Keratinocyte (primary cell): ENCODE results near the gene NINJ1. TPM values are rescaled to one million over a fixed set of nuclear protein-coding genes. Genes with fewer than 3 reads are reported as not detected.
"Not testable (repeated sequence)": the region's sequence is repeated elsewhere in the genome, so short reads cannot be mapped to it uniquely, and the experiment has no call there.

Source experiments
- DNase-seq: peaks from one replicate; pipeline ENCODE4 v3.0.0-alpha.2; 2011; ENCODE audit warnings: low read depth, missing footprints, low spot score
- FAIRE-seq: peaks from 2 replicates; lab custom pipeline; 2011; peaks lifted over from hg19 to GRCh38; lab: Jason Lieb, UNC
- H2AFZ ChIP-seq: 2 replicates; pipeline ENCODE4 v1.6.0; 2012; ENCODE audit warnings: low read length, control low read depth, inconsistent platforms; ENCODE audit not compliant: control insufficient read depth
- H3K27ac ChIP-seq: 2 replicates; pipeline ENCODE4 v1.5.1; 2011; ENCODE audit warnings: low read length; ENCODE audit not compliant: control insufficient read depth, insufficient read depth
- H3K27me3 ChIP-seq: 3 replicates; pipeline ENCODE4 v1.6.0; 2011; ENCODE audit warnings: low read length; ENCODE audit not compliant: control insufficient read depth, insufficient read depth; ENCODE audit errors: extremely low read depth
- H3K36me3 ChIP-seq, 2 experiments: 2 replicates in 1 of 2; 3 replicates in 1 of 2; pipeline ENCODE4 v1.5.1; 2011; ENCODE audit warnings: low read length in 2 of 2, mild to moderate bottlenecking in 1 of 2; ENCODE audit not compliant: control insufficient read depth in 2 of 2, insufficient read depth in 2 of 2; ENCODE audit errors: extremely low read depth in 1 of 2
- H3K4me1 ChIP-seq: 3 replicates; pipeline ENCODE4 v1.5.1; 2011; ENCODE audit warnings: low read length; ENCODE audit not compliant: control insufficient read depth, insufficient read depth; ENCODE audit errors: extremely low read depth
- H3K4me2 ChIP-seq: 3 replicates; pipeline ENCODE4 v1.6.0; 2011; ENCODE audit warnings: low read depth, low read length; ENCODE audit not compliant: control insufficient read depth, insufficient read depth; ENCODE audit errors: extremely low read depth
- H3K4me3 ChIP-seq, 3 experiments: fragments of 200-600 bp in 1 of 3; sonication (generic) in 1 of 3; 2 replicates in 2 of 3; 3 replicates in 1 of 3; pipeline ENCODE4 v1.5.1; 2011 to 2016; ENCODE audit warnings: low read length in 3 of 3, mild to moderate bottlenecking in 3 of 3, control low read depth in 2 of 3, inconsistent platforms in 1 of 3, low read depth in 1 of 3, mixed read lengths in 1 of 3, mixed run types in 1 of 3, moderate library complexity in 1 of 3; ENCODE audit not compliant: control insufficient read depth in 2 of 3, insufficient read depth in 2 of 3; ENCODE audit errors: extremely low read depth in 1 of 3
- H3K79me2 ChIP-seq: 2 replicates; pipeline ENCODE4 v1.6.0; 2012; ENCODE audit warnings: low read length; ENCODE audit not compliant: control insufficient read depth, insufficient read depth
- H3K9ac ChIP-seq: 3 replicates; pipeline ENCODE4 v1.6.0; 2011; ENCODE audit warnings: low read length; ENCODE audit not compliant: control insufficient read depth, insufficient read depth; ENCODE audit errors: extremely low read depth
- H3K9me1 ChIP-seq: 3 replicates; pipeline ENCODE4 v1.6.0; 2011; ENCODE audit warnings: low read length; ENCODE audit not compliant: control insufficient read depth, insufficient read depth; ENCODE audit errors: extremely low read depth
- H3K9me3 ChIP-seq: 2 replicates; pipeline ENCODE4 v1.5.1; 2012; ENCODE audit warnings: low read depth, low read length; ENCODE audit not compliant: control insufficient read depth
- H4K20me1 ChIP-seq: 3 replicates; pipeline ENCODE4 v1.6.0; 2011; ENCODE audit warnings: low read length; ENCODE audit not compliant: control insufficient read depth, insufficient read depth; ENCODE audit errors: extremely low read depth
- EZH2 ChIP-seq: IDR thresholded peaks from one replicate; pipeline ENCODE4 v1.6.1; 2012; ENCODE audit warnings: inconsistent platforms, mild to moderate bottlenecking, low read length, moderate library complexity
- dilution Hi-C: fragments of 300-500 bp; cut with MboI; formaldehyde crosslinking; loops from one replicate; pipeline ENCODE4 v1.7.0; 2020; ENCODE audit warnings: low sequenced_read_pairs; ENCODE audit not compliant: extremely low pct_ligation_motif_present
- polyA plus RNA-seq, 5 experiments: library from polyadenylated mRNA; depleted of rRNA in 3 of 5; stranded (reverse) in 3 of 5; stranded (forward) in 1 of 5; unstranded in 1 of 5; fragments of >200 nt; gene quantifications; 1 replicate in 1 of 5; 2 replicates in 3 of 5; 3 replicates in 1 of 5; pipeline versions ENCODE4 v1.2.1 to v1.2.3, GENCODE V29; 2011 to 2012; ENCODE audit warnings: missing spikeins in 2 of 5, low read depth in 1 of 5, low replicate concordance in 1 of 5
- TF ChIP-seq, protein P1 (sequence below), 3 experiments: IDR thresholded peaks in 1 of 3; conservative IDR thresholded peaks in 1 of 3; optimal IDR thresholded peaks in 1 of 3; 2 replicates in 2 of 3; 3 replicates in 1 of 3; pipeline versions ENCODE3 to v1.5.1; 2011; ENCODE audit warnings: low read length in 3 of 3, mild to moderate bottlenecking in 3 of 3, moderate library complexity in 2 of 3, control low read depth in 1 of 3, inconsistent platforms in 1 of 3; ENCODE audit not compliant: insufficient read depth in 2 of 3; ENCODE audit errors: extremely low read depth in 1 of 3

Gene NINJ1
- polyA plus RNA-seq, 1 donor (not counting 4 experiments of a cell fraction or from before 2014, with no cell fraction given): 7.4 TPM

DNA sequence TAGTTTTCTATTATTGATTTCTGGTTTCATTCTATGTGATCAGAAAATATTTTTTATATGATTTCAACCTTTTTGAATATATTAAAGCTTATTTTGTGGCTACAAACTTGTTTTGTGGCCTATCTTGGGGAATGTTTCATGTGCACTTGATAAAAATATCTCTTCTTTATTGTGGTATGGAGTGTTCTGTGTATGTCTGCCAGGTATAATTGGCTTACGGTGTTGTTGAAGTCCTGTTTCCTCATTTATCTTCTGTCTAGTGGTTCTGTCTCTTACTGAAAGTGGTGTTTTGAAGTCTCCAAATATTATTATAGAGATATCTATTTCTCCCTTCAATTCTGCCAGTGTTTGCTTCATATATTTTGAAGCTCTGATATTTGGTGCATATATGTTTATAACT is 28.4 kb downstream of the NINJ1 start:
- H2AFZ ChIP-seq: no peak overlapping the region
- H3K4me3 ChIP-seq: no peak overlapping the region
- no peak overlapping the region for H3K27ac ChIP-seq
- no peak for FAIRE-seq
- no peaks in the 10 kb centered on the region for H3K9me3 ChIP-seq
- no peak overlapping the region for H3K4me2 ChIP-seq
- peaks cover 32% of the 10 kb centered on the region for H3K79me2 ChIP-seq
- no peaks in the 10 kb centered on the region for H3K9me1 ChIP-seq
- no peaks in the 10 kb centered on the region for H3K27me3 ChIP-seq
- H4K20me1 ChIP-seq: no peaks in the 10 kb centered on the region
- H3K36me3 ChIP-seq: peaks cover 12 to 13% of the 10 kb centered on the region in 2 experiments
- no peak for DNase-seq
- no peak for TF ChIP-seq EZH2
- TF ChIP-seq, protein P1, sequence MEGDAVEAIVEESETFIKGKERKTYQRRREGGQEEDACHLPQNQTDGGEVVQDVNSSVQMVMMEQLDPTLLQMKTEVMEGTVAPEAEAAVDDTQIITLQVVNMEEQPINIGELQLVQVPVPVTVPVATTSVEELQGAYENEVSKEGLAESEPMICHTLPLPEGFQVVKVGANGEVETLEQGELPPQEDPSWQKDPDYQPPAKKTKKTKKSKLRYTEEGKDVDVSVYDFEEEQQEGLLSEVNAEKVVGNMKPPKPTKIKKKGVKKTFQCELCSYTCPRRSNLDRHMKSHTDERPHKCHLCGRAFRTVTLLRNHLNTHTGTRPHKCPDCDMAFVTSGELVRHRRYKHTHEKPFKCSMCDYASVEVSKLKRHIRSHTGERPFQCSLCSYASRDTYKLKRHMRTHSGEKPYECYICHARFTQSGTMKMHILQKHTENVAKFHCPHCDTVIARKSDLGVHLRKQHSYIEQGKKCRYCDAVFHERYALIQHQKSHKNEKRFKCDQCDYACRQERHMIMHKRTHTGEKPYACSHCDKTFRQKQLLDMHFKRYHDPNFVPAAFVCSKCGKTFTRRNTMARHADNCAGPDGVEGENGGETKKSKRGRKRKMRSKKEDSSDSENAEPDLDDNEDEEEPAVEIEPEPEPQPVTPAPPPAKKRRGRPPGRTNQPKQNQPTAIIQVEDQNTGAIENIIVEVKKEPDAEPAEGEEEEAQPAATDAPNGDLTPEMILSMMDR (optimal IDR thresholded peaks at IDR 0.05 in 1 of 3, IDR thresholded peaks at IDR 0.05 in 1 of 3, conservative IDR thresholded peaks at IDR 0.05 in 1 of 3; ENCODE audit: extremely low read depth in 1 of 3, insufficient read depth in 2 of 3, low read length in 3 of 3): no peak
- dilution Hi-C loops: no loop called here
- peaks cover 3% of the 10 kb centered on the region for H3K4me1 ChIP-seq
- no peak overlapping the region for H3K9ac ChIP-seq

DNA sequence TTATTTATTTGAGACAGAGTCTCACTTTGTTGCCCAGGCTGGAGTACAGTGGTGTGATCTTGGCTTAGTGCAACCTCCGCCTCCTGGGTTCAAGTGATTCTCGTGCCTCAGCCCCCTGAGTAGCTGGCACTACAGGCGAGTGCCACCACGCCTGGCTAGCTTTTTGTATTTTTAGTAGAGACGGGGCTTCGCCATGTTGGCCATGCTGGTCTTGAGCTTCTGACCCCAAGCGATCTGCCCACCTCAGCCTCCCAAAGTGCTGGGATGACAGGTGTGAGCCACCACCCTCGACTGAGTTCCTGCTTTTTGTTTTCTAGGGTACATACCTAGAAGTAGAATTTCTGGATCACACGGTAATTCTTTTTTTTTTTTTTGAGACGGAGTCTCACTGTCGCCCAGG is 33.0 kb downstream of the NINJ1 start:
- FAIRE-seq, H3K4me2 ChIP-seq, H3K36me3 ChIP-seq, H3K9ac ChIP-seq, DNase-seq, H3K9me3 ChIP-seq, H3K9me1 ChIP-seq, H3K4me3 ChIP-seq, H3K27ac ChIP-seq, H3K27me3 ChIP-seq, H2AFZ ChIP-seq, dilution Hi-C loops, H4K20me1 ChIP-seq: not testable (repeated sequence)
- peaks cover 48% of the 10 kb centered on the region for H3K79me2 ChIP-seq
- peaks cover 31% of the 10 kb centered on the region for H3K4me1 ChIP-seq

DNA sequence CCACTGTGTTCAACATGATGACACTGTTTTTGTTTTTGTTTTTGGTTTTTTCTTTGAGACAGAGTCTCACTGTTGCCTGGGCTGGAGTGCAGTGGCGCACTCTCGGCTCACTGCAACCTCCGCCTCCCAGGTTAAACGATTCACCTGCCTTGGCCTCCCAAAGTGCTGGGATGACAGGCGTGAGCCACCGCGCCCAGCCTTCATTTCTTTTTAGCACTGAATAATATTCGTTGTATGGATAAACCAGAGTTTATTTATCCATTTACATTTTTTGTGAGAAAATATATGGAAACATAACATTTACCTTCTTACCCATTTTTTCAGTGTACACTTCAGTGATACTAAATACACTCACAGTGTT is 33.8 kb downstream of the NINJ1 start:
- no peak overlapping the region for H3K4me3 ChIP-seq
- H3K27ac ChIP-seq: no peak overlapping the region
- H2AFZ ChIP-seq: no peak overlapping the region
- peaks cover 45% of the 10 kb centered on the region for H3K79me2 ChIP-seq
- H3K9me3 ChIP-seq: no peaks in the 10 kb centered on the region
- H3K4me2 ChIP-seq: no peak overlapping the region
- H3K9me1 ChIP-seq: peaks cover 4% of the 10 kb centered on the region
- no peaks in the 10 kb centered on the region for H3K27me3 ChIP-seq
- TF ChIP-seq EZH2: no peak
- TF ChIP-seq, protein P1 (optimal IDR thresholded peaks at IDR 0.05 in 1 of 3, IDR thresholded peaks at IDR 0.05 in 1 of 3, conservative IDR thresholded peaks at IDR 0.05 in 1 of 3; ENCODE audit: extremely low read depth in 1 of 3, insufficient read depth in 2 of 3, low read length in 3 of 3): no peak
- peaks cover 7% of the 10 kb centered on the region for H4K20me1 ChIP-seq
- H3K36me3 ChIP-seq: no peaks in the 10 kb centered on the region
- no peak for DNase-seq
- H3K9ac ChIP-seq: no peak overlapping the region
- dilution Hi-C loops: no loop called here
- no peak for FAIRE-seq
- peaks cover 31% of the 10 kb centered on the region for H3K4me1 ChIP-seq
